ENCODE data around the gene DYNC1I1. TPM values are rescaled to one million over a fixed set of nuclear protein-coding genes. Genes with fewer than 3 reads are reported as not detected.

DYNC1I1 gene
- total RNA-seq, 1 experiment from 2014 or later = 3.2 TPM

- Histone ChIP-seq H3K4ac (ENCODE audit: low read depth, low read length) (no peak overlapping the region), H3K27me3 (ENCODE audit: insufficient read depth, low read length) (no peaks in the 10 kb centered on the region), H3K4me2 (ENCODE audit: insufficient read depth, insufficient read length, low read length) (no peak overlapping the region), H3T11ph (ENCODE audit: low read length) (no peak overlapping the region), H2BK20ac (ENCODE audit: low read depth, low read length, poor library complexity, severe bottlenecking) (no peak overlapping the region), H3K23ac (ENCODE audit: insufficient read length, low read depth, low read length) (no peak overlapping the region), H2BK120ac (ENCODE audit: low read depth, low read length, poor library complexity, severe bottlenecking) (no peak overlapping the region), H3K9me3 (ENCODE audit: control insufficient read depth, low read depth, low read length) (no peaks in the 10 kb centered on the region), H4K20me1 (ENCODE audit: control insufficient read depth, insufficient read depth, insufficient read length) (no peaks in the 10 kb centered on the region), H3K18ac (ENCODE audit: insufficient read length, low read depth, low read length) (no peak overlapping the region), H3K79me2 (ENCODE audit: insufficient read depth, low read length) (no peaks in the 10 kb centered on the region), H3K14ac (ENCODE audit: insufficient read depth, low read length) (no peak overlapping the region), H2AFZ (ENCODE audit: low read length) (no peak overlapping the region), H3K27ac (ENCODE audit: insufficient read length, low read depth, low read length) (no peak overlapping the region), H2BK15ac (ENCODE audit: low read depth, low read length) (no peak overlapping the region), H3K23me2 (ENCODE audit: insufficient read length, low read depth, low read length, poor library complexity, severe bottlenecking) (no peaks in the 10 kb centered on the region), H2BK12ac (ENCODE audit: insufficient read length, low read depth, low read length) (no peak overlapping the region), H2AK5ac (ENCODE audit: insufficient read length, low read length) (no peak overlapping the region), H3K9ac (ENCODE audit: extremely low read depth, insufficient read length, low read length) (no peak overlapping the region), H2BK5ac (ENCODE audit: insufficient read length, low read length) (no peak overlapping the region), H4K5ac (ENCODE audit: insufficient read length, low read depth, low read length) (no peak overlapping the region), H3K79me1 (ENCODE audit: insufficient read depth, low read depth, low read length, poor library complexity, severe bottlenecking) (no peaks in the 10 kb centered on the region), H4K8ac (replicated peaks; ENCODE audit: insufficient read length, low read depth, low read length) (no peak overlapping the region), H3K4me1 (ENCODE audit: insufficient read depth, low read length) (no peaks in the 10 kb centered on the region), H4K91ac (ENCODE audit: insufficient read length, low read depth, low read length) (no peak overlapping the region), H3K56ac (ENCODE audit: insufficient read length, low read depth, low read length) (no peak overlapping the region)
- H3K4me1 Mint-ChIP-seq = peaks cover 12% of the 10 kb centered on the region in 2 experiments
- no peak for DNase-seq
- H3K4me3 Mint-ChIP-seq = no peak overlapping the region
- WGBS (ENCODE audit: extremely low coverage, insufficient read length, low lambda C conversion rate) = no CpG with 5 or more reads among the region's 1 CpG
- H3K27me3 Mint-ChIP-seq (ENCODE audit: low read depth) = no peaks in the 10 kb centered on the region
- TF ChIP-seq, protein P1, sequence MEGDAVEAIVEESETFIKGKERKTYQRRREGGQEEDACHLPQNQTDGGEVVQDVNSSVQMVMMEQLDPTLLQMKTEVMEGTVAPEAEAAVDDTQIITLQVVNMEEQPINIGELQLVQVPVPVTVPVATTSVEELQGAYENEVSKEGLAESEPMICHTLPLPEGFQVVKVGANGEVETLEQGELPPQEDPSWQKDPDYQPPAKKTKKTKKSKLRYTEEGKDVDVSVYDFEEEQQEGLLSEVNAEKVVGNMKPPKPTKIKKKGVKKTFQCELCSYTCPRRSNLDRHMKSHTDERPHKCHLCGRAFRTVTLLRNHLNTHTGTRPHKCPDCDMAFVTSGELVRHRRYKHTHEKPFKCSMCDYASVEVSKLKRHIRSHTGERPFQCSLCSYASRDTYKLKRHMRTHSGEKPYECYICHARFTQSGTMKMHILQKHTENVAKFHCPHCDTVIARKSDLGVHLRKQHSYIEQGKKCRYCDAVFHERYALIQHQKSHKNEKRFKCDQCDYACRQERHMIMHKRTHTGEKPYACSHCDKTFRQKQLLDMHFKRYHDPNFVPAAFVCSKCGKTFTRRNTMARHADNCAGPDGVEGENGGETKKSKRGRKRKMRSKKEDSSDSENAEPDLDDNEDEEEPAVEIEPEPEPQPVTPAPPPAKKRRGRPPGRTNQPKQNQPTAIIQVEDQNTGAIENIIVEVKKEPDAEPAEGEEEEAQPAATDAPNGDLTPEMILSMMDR (conservative IDR thresholded peaks at IDR 0.05) = no peak
- no peaks in the 10 kb centered on the region for H3K36me3 Mint-ChIP-seq (ENCODE audit: insufficient read depth in 1 of 3, low read depth in 3 of 3)
- H3K27ac Mint-ChIP-seq = no peak overlapping the region
- H3K9me3 Mint-ChIP-seq = no peaks in the 10 kb centered on the region
Measured at GRCh38 chr7:96014617-96015016, 242.3 kb downstream of the DYNC1I1 start.
